Liver (tissue), 9 donors: Measurements from ENCODE around the gene RAB13. TPM values are rescaled to one million over a fixed set of nuclear protein-coding genes. Genes with fewer than 3 reads are reported as not detected.
A peak's percentile ranks its signal among the peaks of the same experiment; 100 is the strongest.

Experiments used
- DNase-seq: peaks from one replicate; pipeline ENCODE4 v3.0.0-alpha.2; 2017; ENCODE audit warnings: low spot score
- H3K27ac ChIP-seq, 2 donors: one replicate each; pipeline ENCODE4 v1.7.0; 2013; ENCODE audit warnings: inconsistent platforms in 2 of 2, low read length in 2 of 2, control low read depth in 1 of 2, low read depth in 1 of 2, mild to moderate bottlenecking in 1 of 2
- H3K27me3 ChIP-seq, 4 donors: one replicate each; pipeline versions ENCODE4 v1.6.1 to v1.7.0; 2013; ENCODE audit warnings: low read length in 3 of 4, inconsistent platforms in 1 of 4, mild to moderate bottlenecking in 1 of 4, moderate library complexity in 1 of 4; ENCODE audit not compliant: control insufficient read depth in 4 of 4, insufficient read depth in 4 of 4
- H3K36me3 ChIP-seq, 4 donors: one replicate each; pipeline versions ENCODE4 v1.6.1 to v1.7.0; 2013; ENCODE audit warnings: low read length in 3 of 4, mild to moderate bottlenecking in 3 of 4, low read depth in 1 of 4, moderate library complexity in 1 of 4; ENCODE audit not compliant: control insufficient read depth in 4 of 4, insufficient read depth in 3 of 4
- H3K4me1 ChIP-seq, 4 donors: one replicate each; pipeline versions ENCODE4 v1.6.1 to v1.7.0; 2013; ENCODE audit warnings: low read length in 3 of 4, mild to moderate bottlenecking in 3 of 4, moderate library complexity in 1 of 4; ENCODE audit not compliant: control insufficient read depth in 4 of 4, insufficient read depth in 4 of 4
- H3K4me3 ChIP-seq, 3 donors: one replicate each; pipeline versions ENCODE4 v1.6.1 to v1.7.0; 2013; ENCODE audit warnings: low read length in 3 of 3, control low read depth in 1 of 3, low read depth in 1 of 3, mild to moderate bottlenecking in 1 of 3
- H3K9ac ChIP-seq, 2 donors: one replicate each; pipeline ENCODE4 v1.7.0; 2013; ENCODE audit warnings: low read length in 2 of 2, mild to moderate bottlenecking in 2 of 2, moderate library complexity in 2 of 2, control low read depth in 1 of 2, low read depth in 1 of 2
- H3K9me3 ChIP-seq, 4 donors: one replicate each; pipeline versions ENCODE4 v1.6.1 to v1.7.0; 2013; ENCODE audit warnings: low read length in 3 of 4; ENCODE audit not compliant: control insufficient read depth in 4 of 4
- EGR1 ChIP-seq, 2 donors: IDR thresholded peaks; 2 replicates each; pipeline ENCODE4 v1.6.1; 2016 to 2018; ENCODE audit warnings: antibody characterized with exemption in 2 of 2, low read depth in 2 of 2
- FOXA1 ChIP-seq: IDR thresholded peaks from 2 replicates; pipeline ENCODE4 v1.6.1; 2016; ENCODE audit warnings: antibody characterized with exemption
- FOXA2 ChIP-seq: IDR thresholded peaks from 2 replicates; pipeline ENCODE4 v1.6.1; 2016; ENCODE audit warnings: antibody characterized with exemption
- GABPA ChIP-seq, 2 donors: IDR thresholded peaks in 1 of 2; conservative IDR thresholded peaks in 1 of 2; 2 replicates each; pipeline ENCODE4 v1.6.1; 2016; ENCODE audit warnings: antibody characterized with exemption in 2 of 2, mild to moderate bottlenecking in 1 of 2, moderate library complexity in 1 of 2
- HNF4A ChIP-seq, 2 donors: conservative IDR thresholded peaks; 2 replicates each; pipeline ENCODE4 v1.6.1; 2016; ENCODE audit warnings: antibody characterized with exemption in 2 of 2, mild to moderate bottlenecking in 2 of 2
- HNF4G ChIP-seq: IDR thresholded peaks from 2 replicates; pipeline ENCODE4 v1.6.1; 2016; ENCODE audit warnings: antibody characterized with exemption
- NR2F2 ChIP-seq: IDR thresholded peaks from 2 replicates; pipeline ENCODE4 v1.6.1; 2016; ENCODE audit warnings: antibody characterized with exemption
- RAD21 ChIP-seq, 2 donors: IDR thresholded peaks; 2 replicates each; pipeline ENCODE4 v1.6.1; 2016; ENCODE audit warnings: antibody characterized with exemption in 2 of 2, mild to moderate bottlenecking in 2 of 2
- RXRA ChIP-seq, 2 donors: IDR thresholded peaks; 2 replicates each; pipeline ENCODE4 v1.6.1; 2017 to 2018; ENCODE audit warnings: antibody characterized with exemption in 2 of 2, mild to moderate bottlenecking in 1 of 2
- SP1 ChIP-seq: IDR thresholded peaks from 2 replicates; pipeline ENCODE4 v1.6.1; 2018; ENCODE audit warnings: antibody characterized with exemption, mild to moderate bottlenecking
- TAF1 ChIP-seq: conservative IDR thresholded peaks from 2 replicates; pipeline ENCODE4 v1.6.1; 2016; ENCODE audit warnings: antibody characterized with exemption, mild to moderate bottlenecking
- YY1 ChIP-seq: IDR thresholded peaks from 2 replicates; pipeline ENCODE4 v1.6.1; 2016; ENCODE audit warnings: antibody characterized with exemption, mild to moderate bottlenecking
- WGBS: extraction: QIAGEN DNeasy Blood & Tissue Kit; methylation state at CpG from one replicate; pipeline ENCODE4 v1.1.7; 2013; 5-methylcytosine and 5-hydroxymethylcytosine counted together
- polyA plus RNA-seq, 2 donors: library from polyadenylated mRNA; stranded (reverse) in 1 of 2; unstranded in 1 of 2; fragments of 200-250 nt in 1 of 2; fragments of >200 nt in 1 of 2; fragmentation: Nextera tagmentation in 1 of 2; extraction: Ambion mirVana in 1 of 2; gene quantifications; one replicate each; pipeline versions ENCODE4 v1.2.1 to v1.2.3, GENCODE V29; 2013 to 2015
- total RNA-seq, 2 donors: library from RNA; depleted of rRNA; stranded (reverse); fragments of >200 nt; gene quantifications; one replicate each; pipeline ENCODE4 v1.2.3, GENCODE V29; 2014
- TF ChIP-seq, protein P1 (sequence below): IDR thresholded peaks from 2 replicates; pipeline ENCODE4 v1.6.1; 2016; ENCODE audit warnings: antibody characterized with exemption, mild to moderate bottlenecking
- TF ChIP-seq, protein P2 (sequence below): IDR thresholded peaks from 2 replicates; pipeline ENCODE4 v1.6.1; 2016; ENCODE audit warnings: antibody characterized with exemption
- TF ChIP-seq, protein P3 (sequence below): IDR thresholded peaks from 2 replicates; pipeline ENCODE4 v1.6.1; 2016; ENCODE audit warnings: antibody characterized with exemption
- TF ChIP-seq, protein P4 (sequence below): fragments of 150-350 bp; IDR thresholded peaks from 2 replicates; pipeline ENCODE4 v1.5.1; 2017; ENCODE audit warnings: improper control_type of control experiment, low read depth, low read length; ENCODE audit not compliant: missing input control
- donor health status: healthy.
- donor health status: healthy.
- donor health status: healthy.
- donor health status: healthy.
- donor health status: healthy.

Gene RAB13
- total and polyA plus RNA-seq, 4 donors, result 18.0 to 72.9 (median 32.5) TPM

DNA sequence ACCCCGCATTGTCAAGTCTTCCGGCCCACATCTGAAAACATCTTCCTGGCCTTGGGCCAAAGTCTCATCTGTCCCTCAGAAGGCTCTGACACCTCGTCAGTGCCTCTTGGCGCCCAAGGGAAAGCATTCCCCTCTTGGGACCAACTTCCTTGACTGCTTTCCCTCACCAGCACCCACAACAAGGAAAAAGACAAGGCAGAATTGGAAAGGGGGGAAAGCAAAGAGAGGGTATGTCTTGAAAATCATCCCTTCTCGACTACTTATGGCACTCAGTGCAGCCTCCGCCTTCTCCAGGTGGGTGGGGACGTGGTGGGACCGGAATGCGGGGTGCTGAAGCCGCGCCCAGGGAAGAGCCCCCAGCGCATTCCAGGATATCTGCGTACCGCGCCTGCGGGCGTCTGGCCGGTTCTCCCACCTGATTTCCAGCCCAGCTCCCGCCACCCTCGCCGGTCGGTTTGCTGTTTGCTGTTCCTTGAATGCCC, 22.2 kb downstream of the RAB13 start:
- H3K4me1 ChIP-seq, result peaks cover 9 to 50% (median 36%) of the 10 kb centered on the region in 4 donors
- H3K9me3 ChIP-seq, result no peaks in the 10 kb centered on the region
- peak overlapping the region; percentile 69 to 81 (median 75) for H3K4me3 ChIP-seq
- H3K36me3 ChIP-seq, result peaks cover 0 to 8% (median 1%) of the 10 kb centered on the region in 4 donors
- peak overlapping the region; percentile 70 to 72 for H3K9ac ChIP-seq
- peak; percentile 61 for DNase-seq
- H3K27me3 ChIP-seq, result no peaks in the 10 kb centered on the region
- 3% methylated on average over 22 of the region's 22 CpGs for WGBS
- peak overlapping the region; percentile 94 to 95 for H3K27ac ChIP-seq
- TF ChIP-seq NR2F2, result no peak
- TF ChIP-seq, protein P1, sequence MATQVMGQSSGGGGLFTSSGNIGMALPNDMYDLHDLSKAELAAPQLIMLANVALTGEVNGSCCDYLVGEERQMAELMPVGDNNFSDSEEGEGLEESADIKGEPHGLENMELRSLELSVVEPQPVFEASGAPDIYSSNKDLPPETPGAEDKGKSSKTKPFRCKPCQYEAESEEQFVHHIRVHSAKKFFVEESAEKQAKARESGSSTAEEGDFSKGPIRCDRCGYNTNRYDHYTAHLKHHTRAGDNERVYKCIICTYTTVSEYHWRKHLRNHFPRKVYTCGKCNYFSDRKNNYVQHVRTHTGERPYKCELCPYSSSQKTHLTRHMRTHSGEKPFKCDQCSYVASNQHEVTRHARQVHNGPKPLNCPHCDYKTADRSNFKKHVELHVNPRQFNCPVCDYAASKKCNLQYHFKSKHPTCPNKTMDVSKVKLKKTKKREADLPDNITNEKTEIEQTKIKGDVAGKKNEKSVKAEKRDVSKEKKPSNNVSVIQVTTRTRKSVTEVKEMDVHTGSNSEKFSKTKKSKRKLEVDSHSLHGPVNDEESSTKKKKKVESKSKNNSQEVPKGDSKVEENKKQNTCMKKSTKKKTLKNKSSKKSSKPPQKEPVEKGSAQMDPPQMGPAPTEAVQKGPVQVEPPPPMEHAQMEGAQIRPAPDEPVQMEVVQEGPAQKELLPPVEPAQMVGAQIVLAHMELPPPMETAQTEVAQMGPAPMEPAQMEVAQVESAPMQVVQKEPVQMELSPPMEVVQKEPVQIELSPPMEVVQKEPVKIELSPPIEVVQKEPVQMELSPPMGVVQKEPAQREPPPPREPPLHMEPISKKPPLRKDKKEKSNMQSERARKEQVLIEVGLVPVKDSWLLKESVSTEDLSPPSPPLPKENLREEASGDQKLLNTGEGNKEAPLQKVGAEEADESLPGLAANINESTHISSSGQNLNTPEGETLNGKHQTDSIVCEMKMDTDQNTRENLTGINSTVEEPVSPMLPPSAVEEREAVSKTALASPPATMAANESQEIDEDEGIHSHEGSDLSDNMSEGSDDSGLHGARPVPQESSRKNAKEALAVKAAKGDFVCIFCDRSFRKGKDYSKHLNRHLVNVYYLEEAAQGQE, result no peak
- TF ChIP-seq, protein P2, sequence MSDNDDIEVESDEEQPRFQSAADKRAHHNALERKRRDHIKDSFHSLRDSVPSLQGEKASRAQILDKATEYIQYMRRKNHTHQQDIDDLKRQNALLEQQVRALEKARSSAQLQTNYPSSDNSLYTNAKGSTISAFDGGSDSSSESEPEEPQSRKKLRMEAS, result no peak
- TF ChIP-seq TAF1, result no peak
- no peak for TF ChIP-seq RXRA (IDR thresholded peaks at IDR 0.05)
- TF ChIP-seq GABPA (IDR thresholded peaks at IDR 0.05 in 1 of 2, conservative IDR thresholded peaks at IDR 0.05 in 1 of 2), result no peak
- TF ChIP-seq, protein P3, sequence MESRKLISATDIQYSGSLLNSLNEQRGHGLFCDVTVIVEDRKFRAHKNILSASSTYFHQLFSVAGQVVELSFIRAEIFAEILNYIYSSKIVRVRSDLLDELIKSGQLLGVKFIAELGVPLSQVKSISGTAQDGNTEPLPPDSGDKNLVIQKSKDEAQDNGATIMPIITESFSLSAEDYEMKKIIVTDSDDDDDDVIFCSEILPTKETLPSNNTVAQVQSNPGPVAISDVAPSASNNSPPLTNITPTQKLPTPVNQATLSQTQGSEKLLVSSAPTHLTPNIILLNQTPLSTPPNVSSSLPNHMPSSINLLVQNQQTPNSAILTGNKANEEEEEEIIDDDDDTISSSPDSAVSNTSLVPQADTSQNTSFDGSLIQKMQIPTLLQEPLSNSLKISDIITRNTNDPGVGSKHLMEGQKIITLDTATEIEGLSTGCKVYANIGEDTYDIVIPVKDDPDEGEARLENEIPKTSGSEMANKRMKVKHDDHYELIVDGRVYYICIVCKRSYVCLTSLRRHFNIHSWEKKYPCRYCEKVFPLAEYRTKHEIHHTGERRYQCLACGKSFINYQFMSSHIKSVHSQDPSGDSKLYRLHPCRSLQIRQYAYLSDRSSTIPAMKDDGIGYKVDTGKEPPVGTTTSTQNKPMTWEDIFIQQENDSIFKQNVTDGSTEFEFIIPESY, result no peak
- TF ChIP-seq SP1, result no peak
- TF ChIP-seq YY1, result no peak
- TF ChIP-seq RAD21 (IDR thresholded peaks at IDR 0.05), result no peak
- no peak for TF ChIP-seq EGR1 (IDR thresholded peaks at IDR 0.05; ENCODE audit: low read depth in 2 of 2)
- no peak for TF ChIP-seq HNF4G
- TF ChIP-seq, protein P4, sequence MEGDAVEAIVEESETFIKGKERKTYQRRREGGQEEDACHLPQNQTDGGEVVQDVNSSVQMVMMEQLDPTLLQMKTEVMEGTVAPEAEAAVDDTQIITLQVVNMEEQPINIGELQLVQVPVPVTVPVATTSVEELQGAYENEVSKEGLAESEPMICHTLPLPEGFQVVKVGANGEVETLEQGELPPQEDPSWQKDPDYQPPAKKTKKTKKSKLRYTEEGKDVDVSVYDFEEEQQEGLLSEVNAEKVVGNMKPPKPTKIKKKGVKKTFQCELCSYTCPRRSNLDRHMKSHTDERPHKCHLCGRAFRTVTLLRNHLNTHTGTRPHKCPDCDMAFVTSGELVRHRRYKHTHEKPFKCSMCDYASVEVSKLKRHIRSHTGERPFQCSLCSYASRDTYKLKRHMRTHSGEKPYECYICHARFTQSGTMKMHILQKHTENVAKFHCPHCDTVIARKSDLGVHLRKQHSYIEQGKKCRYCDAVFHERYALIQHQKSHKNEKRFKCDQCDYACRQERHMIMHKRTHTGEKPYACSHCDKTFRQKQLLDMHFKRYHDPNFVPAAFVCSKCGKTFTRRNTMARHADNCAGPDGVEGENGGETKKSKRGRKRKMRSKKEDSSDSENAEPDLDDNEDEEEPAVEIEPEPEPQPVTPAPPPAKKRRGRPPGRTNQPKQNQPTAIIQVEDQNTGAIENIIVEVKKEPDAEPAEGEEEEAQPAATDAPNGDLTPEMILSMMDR, result no peak
- TF ChIP-seq HNF4A (conservative IDR thresholded peaks at IDR 0.05), result no peak
- TF ChIP-seq FOXA2, result no peak
- TF ChIP-seq FOXA1, result no peak
